GM12892 (cell line): ENCODE measurements around the gene NKRF.

Source experiments
- POLR2A ChIP-seq: IDR thresholded peaks from 2 replicates; pipeline ENCODE4 v1.6.1; 2011; ENCODE audit warnings: low read depth, low read length, control low read depth
- POLR2AphosphoS5 ChIP-seq: IDR thresholded peaks from 2 replicates; pipeline ENCODE4 v1.6.1; 2011; ENCODE audit warnings: low read depth, low read length, control low read depth

DNA sequence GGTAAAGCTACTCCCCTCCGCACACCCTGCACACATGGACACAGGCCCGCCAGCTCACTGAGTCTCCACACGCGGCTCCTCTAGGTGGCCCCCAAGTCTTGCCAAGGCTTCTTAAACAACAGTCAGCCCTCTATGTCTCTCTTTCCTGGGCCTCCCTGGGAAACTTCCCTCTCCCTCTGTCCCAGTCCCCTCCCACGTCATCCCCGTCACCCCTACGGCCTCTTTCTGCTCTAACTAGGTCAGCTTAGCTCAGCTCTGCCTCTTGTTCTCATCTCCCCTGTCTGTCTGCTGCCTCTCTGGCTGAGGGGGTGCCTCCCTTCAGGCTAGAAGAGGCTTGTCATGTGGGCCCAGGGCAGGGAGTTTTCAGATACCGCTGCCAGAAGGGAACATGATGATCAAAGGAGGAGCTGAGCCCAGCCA lies 47.9 kb upstream of the NKRF start:
- TF ChIP-seq POLR2AphosphoS5: no peak
- TF ChIP-seq POLR2A: no peak
